ENCODE results near the gene RANBP3L.

RANBP3L gene

GRCh38 chr5:36243653-36244052 is 58.0 kb downstream of the RANBP3L start:
- H3K4me3 ChIP-seq (replicated peaks; ENCODE audit: low read depth, low read length): no peak overlapping the region
- DNase-seq (ENCODE audit: extremely low read depth, low read depth): no peak
- TF ChIP-seq, protein P1, sequence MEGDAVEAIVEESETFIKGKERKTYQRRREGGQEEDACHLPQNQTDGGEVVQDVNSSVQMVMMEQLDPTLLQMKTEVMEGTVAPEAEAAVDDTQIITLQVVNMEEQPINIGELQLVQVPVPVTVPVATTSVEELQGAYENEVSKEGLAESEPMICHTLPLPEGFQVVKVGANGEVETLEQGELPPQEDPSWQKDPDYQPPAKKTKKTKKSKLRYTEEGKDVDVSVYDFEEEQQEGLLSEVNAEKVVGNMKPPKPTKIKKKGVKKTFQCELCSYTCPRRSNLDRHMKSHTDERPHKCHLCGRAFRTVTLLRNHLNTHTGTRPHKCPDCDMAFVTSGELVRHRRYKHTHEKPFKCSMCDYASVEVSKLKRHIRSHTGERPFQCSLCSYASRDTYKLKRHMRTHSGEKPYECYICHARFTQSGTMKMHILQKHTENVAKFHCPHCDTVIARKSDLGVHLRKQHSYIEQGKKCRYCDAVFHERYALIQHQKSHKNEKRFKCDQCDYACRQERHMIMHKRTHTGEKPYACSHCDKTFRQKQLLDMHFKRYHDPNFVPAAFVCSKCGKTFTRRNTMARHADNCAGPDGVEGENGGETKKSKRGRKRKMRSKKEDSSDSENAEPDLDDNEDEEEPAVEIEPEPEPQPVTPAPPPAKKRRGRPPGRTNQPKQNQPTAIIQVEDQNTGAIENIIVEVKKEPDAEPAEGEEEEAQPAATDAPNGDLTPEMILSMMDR (IDR thresholded peaks at IDR 0.05; ENCODE audit: low read depth, low read length, missing control alignments): no peak

- TF ChIP-seq, protein P1 (IDR thresholded peaks at IDR 0.05; ENCODE audit: low read depth, low read length, missing control alignments): no peak
- no peak for DNase-seq (ENCODE audit: extremely low read depth, low read depth)
- H3K4me3 ChIP-seq (replicated peaks; ENCODE audit: low read depth, low read length): peak overlapping the region; percentile 68
These were observed 58.9 kb downstream of the RANBP3L start for GRCh38 chr5:36242534-36243485.

DNA sequence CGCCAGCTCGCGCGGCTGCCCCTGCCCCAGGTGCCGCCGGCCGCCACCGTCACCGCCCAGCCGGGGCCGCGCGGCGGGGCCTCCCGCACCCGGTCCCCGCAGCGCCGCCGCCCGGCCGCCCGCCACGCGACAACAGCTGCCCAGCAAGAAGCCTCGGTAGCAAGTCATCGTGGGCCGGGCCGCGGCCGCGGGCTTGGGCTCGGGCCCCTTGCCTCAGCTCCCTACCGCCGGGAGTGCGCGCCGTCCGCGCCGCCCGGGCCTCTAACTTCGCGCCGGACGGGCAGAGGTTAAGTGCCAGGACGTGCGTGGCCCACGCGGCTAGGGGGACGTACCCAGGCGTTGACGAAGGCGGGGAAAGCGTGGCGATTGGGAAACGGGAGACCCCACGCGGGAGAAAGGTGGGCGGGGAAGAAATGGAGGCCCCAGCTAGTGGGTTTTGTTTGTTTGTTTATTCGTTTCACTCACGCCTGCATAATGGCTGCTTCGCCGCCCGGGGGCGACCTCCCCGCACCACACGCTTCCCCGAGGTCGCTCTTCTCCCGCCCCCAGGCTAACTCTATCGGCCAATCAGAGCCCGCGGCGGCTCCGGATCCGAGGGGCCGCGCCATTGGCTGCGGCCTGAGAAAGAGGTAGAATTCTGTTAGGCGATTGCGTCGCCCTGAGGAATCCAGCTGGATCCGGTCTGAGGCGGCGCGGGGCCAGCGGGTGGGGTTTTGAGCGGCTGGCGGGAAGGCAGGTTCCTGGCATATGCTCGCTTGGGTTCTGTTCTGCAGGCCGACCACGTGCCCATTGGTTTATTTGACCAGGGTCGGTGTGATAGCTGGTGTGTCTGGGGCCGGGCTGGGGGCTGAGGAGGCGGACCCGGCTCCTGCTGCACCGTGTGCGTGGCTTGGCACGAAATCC is 59.8 kb downstream of the RANBP3L start, which contains the start of gene NADK2:
NADK2 (minus strand) TSS at position 295 of the 903 bp plus-strand sequence; CDS start at position 168, 127 bp downstream.
- DNase-seq (ENCODE audit: extremely low read depth, low read depth): peak; percentile 83
- H3K4me3 ChIP-seq (replicated peaks; ENCODE audit: low read depth, low read length): peak within 1 kb of the TSS; percentile 68
- TF ChIP-seq, protein P1 (IDR thresholded peaks at IDR 0.05; ENCODE audit: low read depth, low read length, missing control alignments): peak; percentile 55

DNA sequence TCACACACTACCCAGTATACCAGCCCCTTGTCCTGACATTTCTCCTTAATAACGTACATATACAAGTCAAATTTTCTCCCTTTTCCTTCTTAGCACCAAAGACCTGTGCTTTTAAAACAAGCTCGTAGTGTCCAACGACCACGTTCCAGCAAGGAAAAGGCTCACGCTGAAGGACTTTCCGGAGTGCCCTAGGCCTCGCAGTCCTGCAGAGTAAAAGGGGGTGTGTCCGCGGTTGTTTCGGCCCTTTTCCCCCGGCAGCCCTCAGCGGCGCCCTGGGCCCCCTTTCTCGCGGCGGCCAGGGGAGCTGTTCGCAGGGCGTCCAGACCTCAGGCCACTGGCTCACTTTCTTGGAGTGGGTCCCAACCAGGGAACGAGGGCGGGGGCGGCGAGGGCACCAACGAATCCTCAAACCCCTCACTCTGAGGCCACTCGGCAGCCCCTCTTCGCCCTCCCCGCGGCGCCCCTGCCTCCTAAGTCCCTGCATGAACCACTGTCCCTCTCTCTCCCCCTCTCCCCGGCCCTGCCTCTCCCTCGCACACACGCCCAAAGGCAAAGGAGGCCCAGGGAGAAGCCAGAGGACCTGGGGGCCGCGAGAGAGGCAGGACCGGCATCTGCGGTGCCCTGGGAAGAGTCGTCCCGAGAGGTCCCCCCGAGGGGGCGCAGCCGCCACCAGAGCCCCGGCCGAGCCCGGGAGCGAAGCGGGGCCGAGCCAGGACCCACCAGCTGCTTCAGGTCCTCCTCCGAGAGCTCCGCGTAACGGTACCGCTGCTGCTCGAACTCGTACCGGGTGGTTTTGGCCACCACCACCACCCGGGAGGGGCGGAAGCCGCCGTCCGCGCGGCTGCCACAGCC is 60.7 kb downstream of the RANBP3L start:
- DNase-seq (ENCODE audit: extremely low read depth, low read depth): no peak
- TF ChIP-seq, protein P1 (IDR thresholded peaks at IDR 0.05; ENCODE audit: low read depth, low read length, missing control alignments): no peak
- peak overlapping the region; percentile 68 for H3K4me3 ChIP-seq (replicated peaks; ENCODE audit: low read depth, low read length)

DNA sequence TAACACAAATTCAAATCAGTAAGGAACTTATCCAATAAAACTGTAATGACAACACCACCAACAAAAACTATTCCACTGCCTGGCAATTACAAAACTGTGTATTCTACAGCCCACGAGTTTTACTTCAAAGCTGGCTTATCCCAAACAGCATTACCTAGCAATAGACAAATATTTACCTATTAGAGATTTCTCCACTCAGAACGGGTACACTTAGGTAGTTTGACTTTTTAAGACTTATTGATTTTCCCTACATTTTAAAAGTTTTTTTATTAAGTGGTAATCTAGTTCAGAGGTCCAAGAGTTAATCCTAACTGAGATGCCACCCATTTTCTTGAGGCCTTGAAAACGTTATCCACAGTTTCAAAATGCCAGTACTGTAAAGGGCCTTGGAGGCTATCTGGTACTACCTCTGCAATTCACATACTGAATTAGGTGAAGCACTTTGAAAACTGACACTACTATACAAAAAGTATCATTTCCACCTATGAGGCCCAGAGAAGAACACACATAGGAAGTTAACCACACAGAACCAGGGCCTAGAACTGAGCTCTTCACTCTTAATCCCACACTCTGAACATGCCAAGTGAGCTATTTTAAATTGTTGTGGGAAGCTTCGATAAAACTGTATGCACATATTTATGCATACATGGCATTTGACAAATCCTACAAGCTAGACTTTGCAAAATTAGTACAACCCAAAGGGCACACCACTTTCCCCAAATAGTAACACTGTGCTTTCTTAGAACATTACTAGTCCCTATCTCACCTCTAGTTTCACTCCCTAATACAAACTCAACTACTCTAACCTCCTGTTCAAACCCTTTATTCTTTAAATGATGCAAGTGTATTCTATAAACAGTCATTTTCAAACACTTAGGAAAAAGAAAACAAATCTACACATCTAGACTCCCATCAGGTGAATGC is 62.1 kb downstream of the RANBP3L start:
- TF ChIP-seq, protein P1 (IDR thresholded peaks at IDR 0.05; ENCODE audit: low read depth, low read length, missing control alignments): no peak
- H3K4me3 ChIP-seq (replicated peaks; ENCODE audit: low read depth, low read length): peak overlapping the region; percentile 68

More for the DNA sequence above, 62.1 kb downstream of the RANBP3L start:
- no peak for DNase-seq (ENCODE audit: extremely low read depth, low read depth)
